Activated T-cell treated with anti-CD3 and anti-CD28 coated beads for 1 hour (primary cell): ENCODE measurements around the gene TMCC2.
"Not testable (repeated sequence)": the region's sequence is repeated elsewhere in the genome, so short reads cannot be mapped to it uniquely, and the experiment has no call there.

Source experiments
- DNase-seq: peaks from one replicate; pipeline ENCODE4 v3.0.0-alpha.2; 2020; ENCODE audit warnings: low read depth

TMCC2 gene

GRCh38 chr1:205280666-205281395 is 53.1 kb downstream of the TMCC2 start:
- DNase-seq = not testable (repeated sequence)

- no peak for DNase-seq
These were observed 55.8 kb downstream of the TMCC2 start for GRCh38 chr1:205283270-205284147.

- peak; percentile 82 for DNase-seq
These were observed 56.8 kb downstream of the TMCC2 start for GRCh38 chr1:205284420-205285144.

GRCh38 chr1:205285381-205286101 is 57.8 kb downstream of the TMCC2 start:
- DNase-seq = peak; percentile 32

GRCh38 chr1:205286335-205286950 is 58.7 kb downstream of the TMCC2 start:
- peak; percentile 48 for DNase-seq

GRCh38 chr1:205287076-205287475 is 59.3 kb downstream of the TMCC2 start:
- DNase-seq = no peak

- DNase-seq = peak; percentile 59
These were observed 60.2 kb downstream of the TMCC2 start for GRCh38 chr1:205287767-205288559.

GRCh38 chr1:205291596-205291995 is 63.9 kb downstream of the TMCC2 start:
- no peak for DNase-seq

GRCh38 chr1:205293350-205294074 is 65.8 kb downstream of the TMCC2 start:
- DNase-seq = no peak

GRCh38 chr1:205294175-205294917 is 66.6 kb downstream of the TMCC2 start:
- DNase-seq = no peak

GRCh38 chr1:205294934-205295333 is 67.2 kb downstream of the TMCC2 start:
- no peak for DNase-seq

GRCh38 chr1:205296154-205296553 is 68.4 kb downstream of the TMCC2 start:
- no peak for DNase-seq

- DNase-seq = not testable (repeated sequence)
These were observed 69.9 kb downstream of the TMCC2 start for GRCh38 chr1:205297546-205298177.

- DNase-seq = no peak
These were observed 70.6 kb downstream of the TMCC2 start for GRCh38 chr1:205298191-205298994.

- no peak for DNase-seq
These were observed 72.4 kb downstream of the TMCC2 start for GRCh38 chr1:205300149-205300548.

GRCh38 chr1:205301205-205301821 is 73.6 kb downstream of the TMCC2 start:
- no peak for DNase-seq

GRCh38 chr1:205301842-205302588 is 74.3 kb downstream of the TMCC2 start:
- no peak for DNase-seq
